ENCODE data around the gene MORN1. TPM values are rescaled to one million over a fixed set of nuclear protein-coding genes. Genes with fewer than 3 reads are reported as not detected.

MORN1 gene
- total and polyA plus RNA-seq, 2 of the 8 experiments (the other 6 are each of a cell fraction or from before 2014, with no cell fraction given): 5.0 to 9.1 TPM

DNA sequence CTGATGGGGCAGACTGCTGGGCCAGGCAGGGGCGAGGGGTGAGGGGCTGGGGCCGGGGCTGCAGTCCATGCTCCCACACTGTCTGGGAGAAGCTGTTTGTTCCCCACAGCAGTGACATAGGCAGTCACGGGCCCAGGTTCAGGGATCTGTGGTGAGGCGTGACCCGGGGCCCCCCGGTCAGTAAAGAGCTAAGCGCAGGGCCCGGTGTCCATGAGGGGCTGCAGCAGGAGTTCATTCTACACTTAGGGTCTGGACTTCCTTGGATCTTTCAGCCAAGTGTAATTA is 16.6 kb upstream of the MORN1 start:
- WGBS, 2 experiments (ENCODE audit: extremely low coverage in 1 of 2, insufficient coverage in 1 of 2, insufficient read length in 1 of 2, insufficient replicate concordance in 2 of 2, low coverage in 1 of 2, low lambda C conversion rate in 2 of 2, missing lambda C conversion rate in 1 of 2): 89% methylated on average over 7 of the region's 8 CpGs; no CpG with 5 or more reads in 1 of the 2 experiments
- TF ChIP-seq SP4 (IDR thresholded peaks at IDR 0.05; ENCODE audit: low read length) (no peak), SAP30 (IDR thresholded peaks at IDR 0.05; ENCODE audit: insufficient read depth, insufficient replicate concordance, low read length) (no peak), CHD2 (IDR thresholded peaks at IDR 0.05; ENCODE audit: low read length) (no peak), RFX5 (IDR thresholded peaks at IDR 0.05; ENCODE audit: borderline replicate concordance, low read depth, low read length) (no peak), EZH2 (IDR thresholded peaks at IDR 0.05; ENCODE audit: low read depth, low read length, severe bottlenecking) (no peak), CHD1 (IDR thresholded peaks at IDR 0.05; ENCODE audit: low read depth, low read length) (no peak), POU5F1 (IDR thresholded peaks at IDR 0.05; ENCODE audit: low read depth, low read length) (no peak), CBX5 (IDR thresholded peaks at IDR 0.05; ENCODE audit: low read depth, low read length) (no peak), RBBP5 (IDR thresholded peaks at IDR 0.05; ENCODE audit: borderline replicate concordance, low read depth, low read length) (no peak), YY1 (IDR thresholded peaks at IDR 0.05; ENCODE audit: low read depth, low read length) (no peak), SIN3A (conservative IDR thresholded peaks at IDR 0.05 in 1 of 2, IDR thresholded peaks at IDR 0.05 in 1 of 2; ENCODE audit: low read depth in 1 of 2, low read length in 2 of 2) (no peak), ZNF274 (IDR thresholded peaks at IDR 0.05; ENCODE audit: borderline replicate concordance, extremely low read depth, low read length) (no peak), POLR2AphosphoS5 (IDR thresholded peaks at IDR 0.05; ENCODE audit: low read depth, low read length) (no peak), BACH1 (IDR thresholded peaks at IDR 0.05; ENCODE audit: low read length) (no peak), NANOG (IDR thresholded peaks at IDR 0.05; ENCODE audit: insufficient read depth, low read depth, low read length, poor library complexity, severe bottlenecking) (no peak)

More for the DNA sequence above, 16.6 kb upstream of the MORN1 start:
- Histone ChIP-seq H2AFZ (ENCODE audit: low read length) (no peak overlapping the region), H3K79me2 (ENCODE audit: control insufficient read depth in 1 of 2, insufficient read depth in 2 of 2, low read length in 2 of 2) (peaks cover 0 to 6% of the 10 kb centered on the region in 2 experiments; a peak in 1 of 4 replicates), H3K23me2 (ENCODE audit: low read depth, low read length) (peaks cover 7% of the 10 kb centered on the region; the same call in 1 of the 2 replicates), H4K5ac (ENCODE audit: insufficient read length, low read depth, low read length) (no peak overlapping the region), H3K9ac (replicated peaks in 1 of 4; ENCODE audit: extremely low read depth in 1 of 4, low read depth in 3 of 4, low read length in 3 of 4) (no peak overlapping the region), H2BK5ac (ENCODE audit: low read depth, low read length) (no peak overlapping the region), H3K14ac (ENCODE audit: insufficient read length) (no peak overlapping the region), H4K20me1 (replicated peaks in 1 of 2; ENCODE audit: control insufficient read depth in 1 of 2, insufficient read depth in 2 of 2, low read length in 2 of 2) (peaks cover 4 to 13% of the 10 kb centered on the region in 2 experiments), H3K79me1 (ENCODE audit: low read depth, low read length) (no peaks in the 10 kb centered on the region), H3K9me3 (ENCODE audit: insufficient read depth in 2 of 2, low read depth in 1 of 2, low read length in 1 of 2) (no peaks in the 10 kb centered on the region), H3K36me3 (ENCODE audit: control insufficient read depth in 2 of 4, insufficient read depth in 4 of 4, low read length in 3 of 4) (peaks cover 17 to 38% (median 30%) of the 10 kb centered on the region in 4 experiments; a peak in 7 of 8 replicates), H2BK15ac (ENCODE audit: low read length) (no peak overlapping the region), H3K4ac (replicated peaks; ENCODE audit: insufficient read length, low read depth, low read length) (no peak overlapping the region), H2BK12ac (ENCODE audit: low read depth, low read length) (no peak overlapping the region), H2BK20ac (ENCODE audit: low read length) (no peak overlapping the region), H3K27ac (ENCODE audit: low read depth, low read length) (no peak overlapping the region), H3K18ac (ENCODE audit: extremely low read depth, low read length) (no peak overlapping the region), H3K27me3 (replicated peaks in 1 of 4; ENCODE audit: control insufficient read depth in 3 of 4, extremely low read depth in 1 of 4, insufficient read depth in 3 of 4, low read length in 3 of 4) (no peaks in the 10 kb centered on the region), H2BK120ac (replicated peaks; ENCODE audit: low read depth, low read length) (no peak overlapping the region), H3K4me3 (ENCODE audit: extremely low read depth in 1 of 4, insufficient read depth in 2 of 4, low read depth in 3 of 4, low read length in 4 of 4) (no peak overlapping the region), H2AK5ac (ENCODE audit: low read depth, low read length) (no peak overlapping the region), H3K4me1 (replicated peaks in 1 of 4; ENCODE audit: control insufficient read depth in 3 of 4, insufficient read depth in 4 of 4, low read length in 3 of 4) (peaks cover 0 to 3% (median 1%) of the 10 kb centered on the region in 4 experiments; a peak in 2 of 7 replicates), H4K91ac (replicated peaks; ENCODE audit: insufficient read length, low read length) (no peak overlapping the region), H3K23ac (ENCODE audit: insufficient read length) (no peak overlapping the region), H3K4me2 (ENCODE audit: insufficient read depth in 1 of 2, low read depth in 2 of 2, low read length in 2 of 2) (no peak overlapping the region), H4K8ac (ENCODE audit: extremely low read depth, insufficient read depth, low read length) (no peak overlapping the region), H3K56ac (replicated peaks; ENCODE audit: insufficient read length, low read depth, low read length) (no peak overlapping the region)
- ChIA-PET CTCF (ENCODE audit: partially characterized antibody) (interaction anchor here (1.0 to 2.4 kb wide), 4 partner anchors 12 to 140 kb away, joined by 3 to 10 read pairs (median 6); no protein-coding TSS in a partner anchor), POLR2A (ENCODE audit: partially characterized antibody) (interaction anchor here (0.7 to 4.4 kb wide), 5 partner anchors 11 to 89 kb away, joined by 3 to 29 read pairs (median 4); no protein-coding TSS in a partner anchor)
- no peak for FAIRE-seq
- DNase-seq (ENCODE audit: low read depth in 1 of 2, low spot score in 2 of 2): no peak

All from H1 (cell line).